ENCODE data around the gene PFKFB3.

DNA sequence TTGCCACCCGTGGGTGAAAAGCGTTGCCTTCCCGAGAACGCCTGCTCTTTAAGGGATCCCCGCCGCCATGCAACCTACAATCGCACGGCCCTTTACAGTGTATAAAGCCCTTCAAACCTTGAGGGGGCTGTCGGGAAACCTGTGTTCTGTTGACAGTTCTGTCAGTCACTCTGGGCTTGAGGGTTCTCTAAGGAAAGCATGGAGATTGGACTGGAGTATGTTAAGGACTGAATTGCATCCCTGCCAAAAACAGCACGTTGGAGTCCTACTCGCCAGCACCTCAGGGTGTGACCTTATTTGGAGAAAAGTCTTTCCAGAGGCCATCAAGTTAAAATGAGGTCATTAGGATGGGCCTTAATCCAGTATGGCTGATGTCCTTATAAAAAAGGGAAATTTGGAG is 70.6 kb downstream of the PFKFB3 start:
- no peak for TF ChIP-seq GATA2 (IDR thresholded peaks at IDR 0.05; ENCODE audit: low read depth, low read length)
- TF ChIP-seq GATA3 (IDR thresholded peaks at IDR 0.05; ENCODE audit: low read depth, low read length) = no peak
